KG1 (cell line): ENCODE results near the gene PPP2R2D.
"Not testable (repeated sequence)": the region's sequence is repeated elsewhere in the genome, so short reads cannot be mapped to it uniquely, and the experiment has no call there.

Source experiments
- DNase-seq: peaks from one replicate; lab custom pipeline; 2025; lab: John Stamatoyannopoulos, UW

The PPP2R2D gene

GRCh38 chr10:131949041-131949862, 48.4 kb downstream of the PPP2R2D start:
- no peak for DNase-seq

DNA sequence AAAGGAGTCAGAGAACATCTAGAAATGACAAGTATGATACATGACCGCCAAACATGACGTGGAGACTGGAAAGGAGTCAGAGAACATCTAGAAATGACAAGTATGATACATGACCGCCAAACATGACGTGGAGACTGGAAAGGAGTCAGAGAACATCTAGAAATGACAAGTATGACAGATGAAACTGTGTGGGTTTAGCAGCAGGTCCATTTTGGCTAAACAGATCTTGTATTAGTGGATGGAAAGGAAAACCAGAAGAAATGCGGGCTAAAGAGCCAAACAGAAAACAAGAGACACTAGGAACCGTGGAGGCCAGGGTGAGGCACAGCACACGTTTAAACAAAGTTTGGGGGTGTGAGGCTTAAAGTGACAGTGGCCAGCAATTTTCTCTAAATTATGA, 49.1 kb downstream of the PPP2R2D start:
- DNase-seq, result not testable (repeated sequence)

- DNase-seq, result no peak
Observed at GRCh38 chr10:131954356-131954965, 53.7 kb downstream of the PPP2R2D start.

GRCh38 chr10:131955591-131956340, 55.0 kb downstream of the PPP2R2D start:
- no peak for DNase-seq

- DNase-seq, result no peak
Observed at GRCh38 chr10:131959841-131960240, 59.0 kb downstream of the PPP2R2D start.

- DNase-seq, result no peak
Observed at GRCh38 chr10:131960631-131961046, 59.8 kb downstream of the PPP2R2D start.

GRCh38 chr10:131961047-131961776, 60.4 kb downstream of the PPP2R2D start:
- DNase-seq, result no peak

GRCh38 chr10:131961777-131962662, 61.2 kb downstream of the PPP2R2D start:
- DNase-seq, result no peak

DNA sequence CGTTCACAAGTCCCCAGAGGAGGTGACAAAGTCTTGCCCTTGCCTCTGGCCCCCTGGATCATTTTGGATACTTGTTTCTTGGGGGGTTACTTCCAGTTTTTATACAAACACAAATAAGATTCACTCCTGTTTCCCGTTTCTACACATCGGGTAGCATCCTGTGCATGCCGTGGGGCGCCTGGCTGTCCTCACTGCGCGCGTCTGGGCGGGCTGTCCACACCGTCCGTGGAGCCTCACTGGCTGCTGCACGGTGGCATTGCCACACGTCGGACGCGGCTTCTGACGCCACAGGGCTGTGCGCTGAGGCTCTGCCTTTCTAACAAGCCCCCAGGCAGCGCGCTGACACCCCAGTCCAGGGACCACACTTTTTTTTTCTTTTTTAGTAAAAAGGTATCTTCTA, 62.5 kb downstream of the PPP2R2D start:
- no peak for DNase-seq

- DNase-seq, result no peak
Observed at GRCh38 chr10:131963811-131964210, 63.0 kb downstream of the PPP2R2D start.

- no peak for DNase-seq
Observed at GRCh38 chr10:131964298-131964697, 63.5 kb downstream of the PPP2R2D start.

DNA sequence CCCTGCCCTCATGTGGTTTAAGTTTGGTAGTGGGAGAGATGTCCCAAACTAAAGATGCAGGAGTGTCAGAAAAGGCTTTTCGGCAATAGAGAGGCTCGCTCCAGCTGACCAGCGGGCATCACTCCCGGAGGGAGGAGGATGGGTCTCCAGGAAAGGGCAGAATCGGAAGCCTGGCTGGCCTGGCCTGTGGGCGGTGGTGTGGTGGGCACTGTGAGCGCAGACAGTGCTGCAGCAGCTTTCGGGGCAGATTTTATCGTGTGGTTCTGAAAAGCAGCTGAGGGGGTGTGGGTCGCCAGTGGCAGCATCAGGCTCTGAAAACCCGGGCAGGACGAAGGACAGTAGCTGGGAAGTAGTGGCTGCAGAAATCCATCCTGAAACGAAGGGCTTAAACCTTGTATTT, 68.1 kb downstream of the PPP2R2D start:
- DNase-seq, result no peak

DNA sequence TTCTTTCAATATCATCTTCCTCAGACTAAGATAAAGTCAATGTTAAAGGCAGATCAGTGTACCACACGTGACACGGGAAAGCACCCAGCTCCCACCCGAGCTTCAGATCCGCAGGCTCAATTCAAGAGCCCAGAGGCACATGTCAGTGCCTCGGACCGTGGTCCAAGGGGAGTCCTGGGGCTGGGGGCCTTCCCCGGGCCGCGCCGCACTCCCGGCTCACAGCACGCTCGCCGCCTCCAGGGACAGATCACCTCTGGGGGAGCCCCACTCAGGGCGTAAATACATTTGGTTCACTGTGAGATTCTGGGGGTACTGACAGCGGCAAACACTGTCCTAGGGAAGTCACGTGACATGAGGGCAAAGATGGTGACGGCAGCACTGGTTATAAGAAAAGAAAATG, 70.1 kb downstream of the PPP2R2D start:
- no peak for DNase-seq

DNA sequence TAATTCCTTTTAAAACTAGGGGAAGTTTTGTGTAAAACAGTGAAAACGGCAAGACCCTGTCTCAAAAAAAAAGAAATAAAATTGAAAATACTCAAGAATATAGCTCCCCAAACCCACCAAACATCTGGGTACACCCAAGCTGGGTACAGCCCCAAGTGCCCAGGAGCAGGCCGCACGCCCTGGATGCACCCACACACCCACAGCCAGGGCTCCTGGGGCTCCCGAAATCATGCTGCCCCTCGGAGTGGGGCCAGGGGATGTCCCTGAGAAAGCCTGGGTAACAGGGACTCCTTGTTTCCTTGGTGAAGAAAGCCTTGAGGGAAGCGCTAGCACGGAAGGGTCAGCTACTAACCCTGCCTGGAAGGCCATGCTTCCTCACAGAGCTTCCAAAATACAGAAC, 70.8 kb downstream of the PPP2R2D start:
- no peak for DNase-seq

DNA sequence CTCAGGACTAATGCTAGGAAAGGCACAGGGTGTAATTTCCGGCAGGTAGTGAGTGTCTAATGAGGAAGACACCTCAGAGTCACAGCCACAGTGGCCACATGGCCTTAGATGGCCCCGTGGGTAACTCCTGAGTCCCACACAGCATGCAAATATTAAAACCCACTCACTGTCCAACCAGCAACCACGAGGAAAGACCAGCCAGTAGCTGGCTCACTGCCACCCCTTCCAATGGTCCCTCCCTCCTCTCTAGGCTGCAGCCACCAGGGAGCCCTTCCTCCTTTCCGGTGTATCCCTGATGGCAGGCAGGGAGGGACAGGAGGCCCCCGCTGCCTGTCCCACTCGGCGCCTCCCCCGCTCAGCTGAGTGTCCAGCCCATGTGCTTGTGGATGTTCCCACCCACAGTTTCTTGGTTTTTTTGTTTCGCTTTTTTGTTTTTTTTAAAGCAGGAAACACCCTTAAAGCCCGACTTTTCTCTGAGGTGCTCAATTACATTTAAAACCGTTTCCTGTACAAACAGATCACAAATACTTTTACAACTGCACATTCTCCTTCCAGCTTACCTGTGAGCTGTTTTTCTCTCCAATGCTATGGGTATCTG, 71.8 kb downstream of the PPP2R2D start:
- DNase-seq, result no peak

- no peak for DNase-seq
Observed at GRCh38 chr10:131973160-131973951, 72.5 kb downstream of the PPP2R2D start.

GRCh38 chr10:131974034-131974817, 73.4 kb downstream of the PPP2R2D start:
- no peak for DNase-seq

- no peak for DNase-seq
Observed at GRCh38 chr10:131975003-131975402, 74.2 kb downstream of the PPP2R2D start.

GRCh38 chr10:131975796-131976195, 75.0 kb downstream of the PPP2R2D start:
- DNase-seq, result no peak
